ENCODE results near the gene NCOR1. TPM values are rescaled to one million over a fixed set of nuclear protein-coding genes. Genes with fewer than 3 reads are reported as not detected.
A peak's percentile ranks its signal among the peaks of the same experiment; 100 is the strongest.

Gene NCOR1
- total and polyA plus RNA-seq, 12 donors, result 27.0 to 103 (median 74.8) TPM

DNA sequence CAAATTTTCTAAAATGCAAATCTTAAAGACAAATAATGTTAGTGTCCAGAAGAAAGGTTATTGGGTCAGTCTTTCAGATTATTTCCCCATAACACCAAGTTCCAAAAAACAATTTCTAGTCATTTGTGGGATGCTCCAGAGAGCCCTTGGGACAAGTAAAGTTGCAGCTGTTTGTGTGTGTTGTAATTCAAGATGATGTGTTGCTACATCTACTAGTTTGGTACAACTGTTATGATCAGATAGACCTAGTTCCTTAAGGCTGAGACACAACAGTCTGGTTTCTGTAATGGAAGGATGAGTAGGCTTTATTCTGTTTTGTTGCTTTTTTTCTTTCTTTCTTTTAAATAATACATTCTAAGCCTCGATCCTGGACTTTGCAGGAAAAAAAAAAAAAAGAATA, 43.6 kb upstream of the NCOR1 start:
- DNase-seq, result no peak
- intact Hi-C loops (cut with DNase I), result no loop called here
- Histone ChIP-seq H3K4me1 (peaks cover 6 to 29% (median 19%) of the 10 kb centered on the region in 9 donors), H3K4me3 (no peak overlapping the region), H3K27ac (peak overlapping the region in 1 of 10 donors; percentile 5), H3K27me3 (no peaks in the 10 kb centered on the region), H3K36me3 (no peaks in the 10 kb centered on the region), H3K9me3 (no peaks in the 10 kb centered on the region)
- whole genome bisulfite sequencing, 2 donors, result 85 to 92% methylated on average over 1 of the region's 1 CpG
- TF ChIP-seq, protein P1, sequence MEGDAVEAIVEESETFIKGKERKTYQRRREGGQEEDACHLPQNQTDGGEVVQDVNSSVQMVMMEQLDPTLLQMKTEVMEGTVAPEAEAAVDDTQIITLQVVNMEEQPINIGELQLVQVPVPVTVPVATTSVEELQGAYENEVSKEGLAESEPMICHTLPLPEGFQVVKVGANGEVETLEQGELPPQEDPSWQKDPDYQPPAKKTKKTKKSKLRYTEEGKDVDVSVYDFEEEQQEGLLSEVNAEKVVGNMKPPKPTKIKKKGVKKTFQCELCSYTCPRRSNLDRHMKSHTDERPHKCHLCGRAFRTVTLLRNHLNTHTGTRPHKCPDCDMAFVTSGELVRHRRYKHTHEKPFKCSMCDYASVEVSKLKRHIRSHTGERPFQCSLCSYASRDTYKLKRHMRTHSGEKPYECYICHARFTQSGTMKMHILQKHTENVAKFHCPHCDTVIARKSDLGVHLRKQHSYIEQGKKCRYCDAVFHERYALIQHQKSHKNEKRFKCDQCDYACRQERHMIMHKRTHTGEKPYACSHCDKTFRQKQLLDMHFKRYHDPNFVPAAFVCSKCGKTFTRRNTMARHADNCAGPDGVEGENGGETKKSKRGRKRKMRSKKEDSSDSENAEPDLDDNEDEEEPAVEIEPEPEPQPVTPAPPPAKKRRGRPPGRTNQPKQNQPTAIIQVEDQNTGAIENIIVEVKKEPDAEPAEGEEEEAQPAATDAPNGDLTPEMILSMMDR (IDR thresholded peaks at IDR 0.05), result no peak
- peak in 1 of 8 donors; percentile 68 for ATAC-seq

DNA sequence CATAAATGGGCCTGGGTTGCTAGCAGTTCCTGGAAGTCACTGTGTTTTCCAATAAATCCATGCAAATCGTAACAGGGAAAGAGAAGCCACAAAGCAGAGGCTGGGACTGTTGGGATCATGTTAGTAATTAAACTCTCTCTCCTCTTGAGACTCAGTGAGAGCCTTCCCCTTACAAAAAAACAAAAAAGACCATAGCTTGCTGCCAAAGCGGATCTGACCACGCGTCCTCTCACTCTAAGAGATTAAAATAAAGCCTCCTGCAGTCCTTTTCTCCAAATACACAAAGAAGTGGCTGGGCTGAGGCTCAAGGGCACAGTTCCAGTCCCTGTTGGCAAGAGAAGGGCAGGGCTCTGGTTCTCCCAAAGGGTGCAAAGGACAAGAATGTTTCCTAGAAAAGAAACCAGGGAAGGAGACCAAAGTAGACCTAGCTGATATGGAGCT, 40.2 kb upstream of the NCOR1 start:
- peak; percentile 48 to 59 for DNase-seq
- peak; percentile 75 to 91 (median 85) for ATAC-seq
- Histone ChIP-seq H3K9me3 (no peaks in the 10 kb centered on the region), H3K4me1 (peaks cover 6 to 29% (median 19%) of the 10 kb centered on the region in 9 donors), H3K4me3 (peak overlapping the region in 6 of 10 donors; percentile 15 to 30 (median 24)), H3K27ac (peak overlapping the region in 9 of 10 donors; percentile 35 to 80 (median 68)), H3K36me3 (no peaks in the 10 kb centered on the region), H3K27me3 (no peaks in the 10 kb centered on the region)
- WGBS, 2 donors, result 10 to 17% methylated on average over 4 of the region's 4 CpGs
- intact Hi-C loops (cut with DNase I), result no loop called here
- TF ChIP-seq, protein P1 (IDR thresholded peaks at IDR 0.05), result no peak

- 82 to 87% methylated on average over 9 of the region's 9 CpGs for WGBS, 2 donors
- TF ChIP-seq, protein P1 (IDR thresholded peaks at IDR 0.05), result no peak
- Histone ChIP-seq H3K27me3 (no peaks in the 10 kb centered on the region), H3K4me3 (peak overlapping the region in 1 of 10 donors; percentile 18), H3K27ac (peak overlapping the region in 9 of 10 donors; percentile 35 to 80 (median 68)), H3K36me3 (no peaks in the 10 kb centered on the region), H3K4me1 (peaks cover 6 to 29% (median 19%) of the 10 kb centered on the region in 9 donors), H3K9me3 (no peaks in the 10 kb centered on the region)
- no peak for DNase-seq
- ATAC-seq, result no peak
- intact Hi-C loops (cut with DNase I), result no loop called here
These were observed 39.6 kb upstream of the NCOR1 start for GRCh38 chr17:16254773-16255400.

- Histone ChIP-seq H3K36me3 (peaks cover 0 to 5% (median 0%) of the 10 kb centered on the region in 9 donors), H3K4me3 (no peak overlapping the region), H3K27me3 (no peaks in the 10 kb centered on the region), H3K9me3 (no peaks in the 10 kb centered on the region), H3K4me1 (peaks cover 6 to 21% (median 18%) of the 10 kb centered on the region in 9 donors), H3K27ac (no peak overlapping the region)
- no peak for ATAC-seq
- DNase-seq, result no peak
- intact Hi-C loops (cut with DNase I), result no loop called here
- 62 to 82% methylated on average over 1 of the region's 1 CpG for WGBS, 2 donors
- TF ChIP-seq, protein P1 (IDR thresholded peaks at IDR 0.05), result no peak
These were observed 36.2 kb upstream of the NCOR1 start for GRCh38 chr17:16251556-16251955.
